Measurements from ENCODE around the gene IKZF5.

The IKZF5 gene

DNA sequence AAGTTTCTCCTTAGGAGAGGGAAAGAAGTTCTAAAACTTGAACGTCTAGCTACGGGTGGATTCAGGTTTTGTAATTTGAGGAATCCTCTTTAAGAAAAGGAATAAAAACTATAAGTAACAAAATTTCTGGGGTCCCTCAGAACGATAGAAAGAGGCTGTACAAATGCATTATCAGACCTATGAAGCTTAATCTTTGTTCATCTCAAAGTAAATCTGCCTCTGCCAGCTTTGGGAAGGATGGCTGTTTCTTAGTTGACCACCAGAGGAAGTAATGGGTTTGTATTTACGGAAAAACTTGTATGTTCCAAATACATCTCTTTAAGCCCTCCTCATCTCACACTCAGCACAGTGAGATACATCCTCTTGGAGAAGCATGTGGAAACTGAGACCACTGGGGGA is 27.5 kb downstream of the IKZF5 start:
- peak; percentile 50 for DNase-seq (ENCODE audit: low read depth)

DNA sequence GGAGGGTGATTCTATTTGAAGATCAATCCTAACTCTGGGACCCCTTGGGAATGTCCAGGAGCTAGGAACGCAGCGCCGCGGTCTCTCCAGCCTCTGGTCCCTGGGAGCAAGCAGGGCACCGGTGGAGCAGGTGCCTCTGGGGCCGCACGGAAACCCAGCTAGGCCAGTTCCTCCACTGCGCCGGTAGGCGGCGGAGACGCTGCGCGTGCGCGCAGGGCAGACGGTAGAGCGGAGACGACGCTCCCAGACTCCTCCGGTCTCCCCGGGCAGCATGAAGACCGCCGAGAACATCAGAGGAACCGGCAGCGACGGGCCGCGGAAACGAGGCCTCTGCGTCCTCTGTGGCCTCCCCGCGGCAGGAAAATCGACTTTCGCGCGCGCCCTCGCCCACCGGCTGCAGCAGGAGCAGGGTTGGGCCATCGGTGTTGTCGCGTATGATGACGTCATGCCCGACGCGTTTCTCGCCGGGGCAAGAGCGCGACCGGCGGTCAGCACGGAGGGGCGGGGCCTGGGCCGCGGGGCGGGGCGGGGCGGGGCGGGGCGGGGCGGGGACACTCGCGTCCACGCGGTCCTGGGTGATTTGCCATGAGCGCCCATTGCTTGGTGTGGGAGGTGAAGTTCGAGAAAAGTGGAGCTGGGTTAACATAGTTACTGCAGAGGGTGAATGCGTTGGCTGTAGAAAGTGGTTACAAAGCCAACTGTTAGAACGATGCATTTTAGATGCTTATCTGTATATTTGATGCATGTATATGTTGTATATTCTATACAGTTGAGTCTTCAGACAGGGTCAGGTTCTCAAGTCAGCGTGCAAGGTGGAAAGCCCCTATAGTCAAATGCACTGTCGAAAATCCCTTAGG is 28.2 kb downstream of the IKZF5 start, which contains the start of gene PSTK:
Gene PSTK, plus strand, starts transcription at position 193 of the 857 bp plus-strand sequence. Its CDS starts 79 bp downstream, at position 272.
- DNase-seq (ENCODE audit: low read depth) = peak; percentile 82

DNA sequence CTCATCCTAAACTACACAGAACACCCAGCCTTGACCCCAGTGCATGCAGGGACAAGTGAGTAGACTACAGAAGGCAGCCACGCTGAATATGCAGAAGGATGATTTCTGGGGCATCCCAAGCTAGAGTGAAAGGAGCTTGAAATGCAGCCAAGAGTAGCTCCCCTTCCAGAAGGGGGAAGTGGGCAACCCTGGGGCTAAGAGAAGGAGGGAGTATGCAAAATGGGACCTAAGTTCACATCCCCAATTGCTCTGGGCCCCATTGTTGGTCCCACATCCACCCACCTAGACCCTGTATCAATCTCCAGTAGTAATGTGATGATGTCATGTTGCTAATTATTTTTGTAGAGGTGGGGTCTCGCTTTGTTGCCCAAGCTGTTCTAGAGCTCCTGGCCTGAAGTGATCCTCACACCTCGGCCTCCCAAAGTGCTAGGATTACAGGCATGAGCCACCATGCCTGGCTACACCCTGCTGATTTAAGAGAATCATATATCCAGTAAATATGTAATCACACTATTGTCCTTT is 34.0 kb downstream of the IKZF5 start:
- no peak for DNase-seq (ENCODE audit: low read depth)

DNA sequence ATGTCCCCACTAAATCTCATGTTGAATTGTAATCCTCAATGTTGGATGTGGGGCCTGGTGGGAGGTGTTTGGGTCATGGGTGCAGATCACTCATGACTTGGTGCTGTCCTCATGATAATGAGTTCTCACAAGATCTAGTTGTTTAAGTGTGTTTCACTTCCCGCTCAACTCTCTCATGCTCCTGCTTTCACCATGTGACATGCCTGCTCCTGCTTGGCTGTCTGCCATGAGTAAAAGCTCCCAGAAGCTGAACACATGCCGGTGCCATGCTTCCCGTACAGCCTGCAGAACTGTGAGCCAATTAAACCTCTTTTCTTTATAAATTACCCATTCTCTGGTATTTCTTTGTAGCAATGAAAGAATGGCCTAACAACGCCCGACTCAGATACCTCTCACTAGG is 34.6 kb downstream of the IKZF5 start:
- DNase-seq (ENCODE audit: low read depth) = no peak

DNA sequence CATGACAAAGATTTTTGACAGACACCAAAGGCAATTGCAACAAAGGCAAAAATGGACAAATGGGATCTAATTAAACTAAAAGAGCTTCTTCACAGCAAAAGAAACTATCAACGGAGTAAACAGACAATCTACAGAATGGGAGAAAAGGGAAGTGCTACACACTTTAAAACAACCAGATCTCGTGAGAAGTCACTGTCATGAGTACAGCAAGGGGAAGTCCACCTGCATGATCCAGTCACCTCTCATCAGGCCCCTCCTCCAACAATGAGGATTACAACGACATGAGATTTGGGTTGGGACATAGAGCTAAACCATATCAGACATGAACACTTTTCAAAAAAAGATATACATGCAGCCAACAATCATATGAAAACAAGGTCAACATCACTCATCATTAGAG is 39.9 kb downstream of the IKZF5 start:
- DNase-seq (ENCODE audit: low read depth) = no peak

DNA sequence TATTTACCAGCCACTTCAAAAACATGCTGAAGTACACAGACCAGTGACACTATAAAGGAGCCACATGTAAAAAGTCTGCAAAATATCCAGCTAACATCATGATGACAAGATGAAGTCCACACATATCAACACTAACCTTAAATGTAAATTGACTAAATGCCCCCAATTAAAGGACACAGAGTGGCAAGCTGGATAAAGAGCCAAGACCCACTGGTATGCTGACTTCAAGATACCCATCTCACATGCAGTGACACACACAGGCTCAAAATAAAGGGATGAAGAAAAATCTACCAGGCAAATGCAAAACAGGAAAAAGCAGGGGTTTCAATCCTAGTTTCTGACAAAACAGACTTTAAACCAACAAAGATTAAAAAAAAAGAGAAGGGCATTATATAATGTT is 41.7 kb downstream of the IKZF5 start:
- DNase-seq (ENCODE audit: low read depth) = no peak

DNA sequence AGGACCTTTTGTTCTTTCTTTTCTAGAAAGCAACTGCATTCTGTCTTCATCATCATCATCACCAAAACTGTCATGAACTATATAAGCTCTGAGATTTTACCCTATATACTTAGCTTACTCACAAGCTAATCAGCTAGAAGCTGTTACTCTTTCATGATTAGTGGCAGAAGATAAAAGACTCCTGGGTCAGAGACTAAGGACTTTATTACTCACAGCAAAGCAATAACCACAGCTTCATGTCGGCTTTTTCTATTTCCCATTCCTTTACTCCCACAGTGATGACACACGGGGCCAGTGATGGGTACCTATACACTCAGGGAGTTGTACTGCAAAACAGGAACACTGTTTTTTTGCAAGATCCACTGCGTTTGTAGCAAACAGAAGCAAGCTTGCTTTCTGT is 46.2 kb downstream of the IKZF5 start:
- DNase-seq (ENCODE audit: low read depth) = no peak

DNA sequence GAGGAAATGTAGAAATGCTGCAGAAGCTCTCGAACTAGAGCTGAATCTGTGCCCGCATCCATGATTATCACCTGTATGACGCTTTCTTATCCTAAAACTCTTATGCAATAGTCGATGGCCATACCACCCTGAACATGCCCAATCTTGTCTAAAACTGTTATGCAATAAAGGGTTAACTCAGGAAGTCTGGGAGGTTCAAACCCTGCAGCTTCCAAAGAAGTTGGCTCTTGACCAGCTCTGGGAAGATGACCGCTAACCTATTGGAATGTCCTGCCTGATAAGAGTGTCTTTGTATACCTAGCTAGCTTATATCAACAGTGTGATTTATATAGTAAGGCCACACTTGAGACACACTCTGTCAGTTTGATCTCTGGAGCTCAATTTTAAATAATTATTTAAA is 51.1 kb downstream of the IKZF5 start:
- DNase-seq (ENCODE audit: low read depth) = no peak

DNA sequence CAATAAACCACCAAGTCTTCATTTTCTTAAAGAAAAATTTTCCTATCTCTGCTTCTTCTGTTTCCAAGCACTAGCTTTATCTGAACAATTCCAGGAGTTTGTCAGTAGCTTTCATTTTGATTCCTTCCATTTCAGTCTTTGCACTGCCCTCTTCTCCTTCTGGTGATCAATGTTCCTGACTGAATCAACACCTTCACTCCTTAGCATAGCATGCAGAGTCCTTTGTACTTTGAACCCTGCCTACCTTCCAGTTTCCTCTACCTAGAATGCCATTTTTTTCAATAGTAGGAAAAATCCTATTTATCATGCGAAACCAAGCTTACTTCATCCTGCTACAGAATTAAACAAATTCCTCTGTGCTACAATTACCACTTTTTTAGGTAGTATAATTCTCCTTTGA is 52.7 kb downstream of the IKZF5 start:
- no peak for DNase-seq (ENCODE audit: low read depth)

DNA sequence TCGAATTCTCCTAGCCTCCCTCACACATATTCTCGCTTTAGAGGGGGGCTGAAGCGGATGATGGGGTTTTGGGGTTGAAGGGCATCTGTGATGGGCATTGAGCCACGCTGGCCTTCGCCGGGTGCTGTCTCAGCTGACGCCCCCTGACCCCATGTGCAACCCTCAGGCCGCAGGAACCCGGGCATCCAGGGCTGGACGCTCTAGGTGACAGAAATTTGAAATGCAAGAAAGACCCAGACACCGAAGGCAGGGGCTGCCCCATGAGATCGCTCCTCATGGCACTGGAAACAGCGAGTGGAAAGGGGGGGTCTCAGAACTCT is 53.9 kb downstream of the IKZF5 start:
- no peak for DNase-seq (ENCODE audit: low read depth)

DNA sequence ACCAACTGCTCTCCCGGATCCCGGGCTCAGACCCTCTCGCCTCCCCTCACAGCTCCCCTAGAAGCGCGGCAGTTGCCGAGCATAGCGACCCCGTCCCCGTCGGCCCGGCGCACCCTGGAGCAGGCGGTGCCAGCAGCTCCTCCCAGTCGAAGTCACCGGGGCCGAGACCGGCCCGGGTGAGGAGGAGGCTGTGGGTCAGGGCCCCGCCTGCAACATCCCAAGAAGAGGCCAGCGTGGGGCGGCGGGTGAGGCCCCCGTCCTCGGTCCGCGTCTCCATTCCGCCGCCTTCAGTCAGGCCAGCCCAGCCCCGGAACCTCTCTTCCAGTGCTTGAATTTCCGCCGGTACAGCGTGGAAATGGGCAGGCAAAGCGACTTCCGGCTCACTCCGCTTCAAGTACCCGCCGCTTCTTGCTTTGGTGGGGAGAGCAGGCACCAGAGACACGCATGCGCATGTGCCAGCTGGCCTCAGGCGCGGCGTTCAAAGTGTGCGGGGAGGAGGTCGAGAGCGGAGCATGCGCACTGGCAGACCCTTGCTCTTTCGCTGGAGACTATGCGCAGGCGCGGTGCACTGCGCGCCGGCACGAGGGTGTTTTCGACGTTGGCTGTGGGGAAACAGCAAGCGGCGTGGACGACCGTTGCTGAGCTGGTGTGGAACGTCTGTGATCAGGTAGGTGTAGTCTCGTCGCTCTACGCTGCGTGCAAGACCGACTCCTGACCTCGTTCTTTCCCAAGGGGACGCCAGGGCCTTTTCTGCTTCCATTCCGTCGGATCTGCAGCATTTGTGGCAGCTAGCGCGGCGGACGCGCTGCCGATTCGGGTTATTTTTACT is 54.5 kb downstream of the IKZF5 start, which contains the start of gene C10orf88:
Gene C10orf88, minus strand, starts transcription at position 326 of the 829 bp plus-strand sequence. Its CDS starts 49 bp downstream, at position 277.
- DNase-seq (ENCODE audit: low read depth) = peak; percentile 99

DNA sequence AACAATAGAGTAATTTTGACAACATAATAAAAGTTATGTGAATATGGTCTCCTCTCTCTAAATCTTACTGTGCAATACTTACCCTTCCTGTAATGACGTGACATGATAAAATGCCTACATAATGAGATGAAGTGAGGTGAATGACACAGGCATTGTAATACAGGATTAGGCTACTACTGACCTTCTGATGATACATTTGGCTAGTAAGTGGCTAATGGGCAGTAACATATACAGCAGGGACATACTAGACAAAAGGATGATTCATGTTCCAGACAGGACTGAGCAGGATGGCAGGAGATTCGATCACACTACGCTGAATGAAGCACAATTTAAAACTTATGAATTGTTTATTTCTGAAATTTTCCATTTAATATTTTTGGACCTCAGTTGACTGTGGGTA is 59.3 kb downstream of the IKZF5 start:
- DNase-seq (ENCODE audit: low read depth) = no peak
